Sigmoid colon (tissue), 4 donors: ENCODE results near the gene ELF5.

Experiments
- POLR2AphosphoS5 ChIP-seq, 4 donors: sonication (generic); formaldehyde crosslinking; IDR thresholded peaks; one replicate each; pipeline ENCODE4 v1.6.1; 2017; ENCODE audit warnings: antibody characterized with exemption in 4 of 4
- TF ChIP-seq, protein P1 (sequence below), 4 experiments: fragments of 450-650 bp in 3 of 4; fragments of 200-600 bp in 1 of 4; IDR thresholded peaks; one replicate each; pipeline ENCODE4 v1.5.1; 2016 to 2019; ENCODE audit warnings: antibody characterized with exemption in 4 of 4, mild to moderate bottlenecking in 3 of 4, moderate library complexity in 2 of 4

DNA sequence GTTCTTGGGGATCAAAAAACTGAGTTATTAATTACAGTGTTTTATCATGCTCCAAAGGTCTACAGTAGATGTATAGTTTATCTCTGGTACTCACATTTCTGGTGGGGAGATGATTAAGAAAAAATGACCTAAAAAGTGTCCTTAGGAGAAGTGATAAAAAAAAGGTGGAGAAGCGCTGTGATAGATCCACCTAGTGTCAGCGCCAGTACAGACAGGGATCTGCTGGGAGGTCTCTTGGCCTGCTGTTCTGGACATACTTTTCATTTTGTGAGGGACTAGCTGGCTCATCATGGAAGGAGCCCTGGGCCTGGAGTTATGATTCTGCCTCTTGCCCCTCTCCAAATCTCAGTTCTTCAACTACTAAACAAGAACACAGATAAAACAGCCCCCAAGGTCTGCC lies 2.9 kb downstream of the ELF5 start:
- TF ChIP-seq POLR2AphosphoS5 (IDR thresholded peaks at IDR 0.05), result no peak
- TF ChIP-seq, protein P1, sequence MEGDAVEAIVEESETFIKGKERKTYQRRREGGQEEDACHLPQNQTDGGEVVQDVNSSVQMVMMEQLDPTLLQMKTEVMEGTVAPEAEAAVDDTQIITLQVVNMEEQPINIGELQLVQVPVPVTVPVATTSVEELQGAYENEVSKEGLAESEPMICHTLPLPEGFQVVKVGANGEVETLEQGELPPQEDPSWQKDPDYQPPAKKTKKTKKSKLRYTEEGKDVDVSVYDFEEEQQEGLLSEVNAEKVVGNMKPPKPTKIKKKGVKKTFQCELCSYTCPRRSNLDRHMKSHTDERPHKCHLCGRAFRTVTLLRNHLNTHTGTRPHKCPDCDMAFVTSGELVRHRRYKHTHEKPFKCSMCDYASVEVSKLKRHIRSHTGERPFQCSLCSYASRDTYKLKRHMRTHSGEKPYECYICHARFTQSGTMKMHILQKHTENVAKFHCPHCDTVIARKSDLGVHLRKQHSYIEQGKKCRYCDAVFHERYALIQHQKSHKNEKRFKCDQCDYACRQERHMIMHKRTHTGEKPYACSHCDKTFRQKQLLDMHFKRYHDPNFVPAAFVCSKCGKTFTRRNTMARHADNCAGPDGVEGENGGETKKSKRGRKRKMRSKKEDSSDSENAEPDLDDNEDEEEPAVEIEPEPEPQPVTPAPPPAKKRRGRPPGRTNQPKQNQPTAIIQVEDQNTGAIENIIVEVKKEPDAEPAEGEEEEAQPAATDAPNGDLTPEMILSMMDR (IDR thresholded peaks at IDR 0.05), result no peak
